Stimulated activated CD4-positive, alpha-beta T cell treated with anti-CD3 and anti-CD28 coated beads, Interleukin-1b, Interleukin-23, amount 100 ng/mL, for 1 hour (primary cell): ENCODE data around the gene DHX29.
"Not testable (repeated sequence)": the region's sequence is repeated elsewhere in the genome, so short reads cannot be mapped to it uniquely, and the experiment has no call there.

Experiments
- DNase-seq, 2 donors: peaks; one replicate each; pipeline ENCODE4 v3.0.0-alpha.2; 2020; ENCODE audit warnings: low read depth in 2 of 2

The DHX29 gene, protein sequence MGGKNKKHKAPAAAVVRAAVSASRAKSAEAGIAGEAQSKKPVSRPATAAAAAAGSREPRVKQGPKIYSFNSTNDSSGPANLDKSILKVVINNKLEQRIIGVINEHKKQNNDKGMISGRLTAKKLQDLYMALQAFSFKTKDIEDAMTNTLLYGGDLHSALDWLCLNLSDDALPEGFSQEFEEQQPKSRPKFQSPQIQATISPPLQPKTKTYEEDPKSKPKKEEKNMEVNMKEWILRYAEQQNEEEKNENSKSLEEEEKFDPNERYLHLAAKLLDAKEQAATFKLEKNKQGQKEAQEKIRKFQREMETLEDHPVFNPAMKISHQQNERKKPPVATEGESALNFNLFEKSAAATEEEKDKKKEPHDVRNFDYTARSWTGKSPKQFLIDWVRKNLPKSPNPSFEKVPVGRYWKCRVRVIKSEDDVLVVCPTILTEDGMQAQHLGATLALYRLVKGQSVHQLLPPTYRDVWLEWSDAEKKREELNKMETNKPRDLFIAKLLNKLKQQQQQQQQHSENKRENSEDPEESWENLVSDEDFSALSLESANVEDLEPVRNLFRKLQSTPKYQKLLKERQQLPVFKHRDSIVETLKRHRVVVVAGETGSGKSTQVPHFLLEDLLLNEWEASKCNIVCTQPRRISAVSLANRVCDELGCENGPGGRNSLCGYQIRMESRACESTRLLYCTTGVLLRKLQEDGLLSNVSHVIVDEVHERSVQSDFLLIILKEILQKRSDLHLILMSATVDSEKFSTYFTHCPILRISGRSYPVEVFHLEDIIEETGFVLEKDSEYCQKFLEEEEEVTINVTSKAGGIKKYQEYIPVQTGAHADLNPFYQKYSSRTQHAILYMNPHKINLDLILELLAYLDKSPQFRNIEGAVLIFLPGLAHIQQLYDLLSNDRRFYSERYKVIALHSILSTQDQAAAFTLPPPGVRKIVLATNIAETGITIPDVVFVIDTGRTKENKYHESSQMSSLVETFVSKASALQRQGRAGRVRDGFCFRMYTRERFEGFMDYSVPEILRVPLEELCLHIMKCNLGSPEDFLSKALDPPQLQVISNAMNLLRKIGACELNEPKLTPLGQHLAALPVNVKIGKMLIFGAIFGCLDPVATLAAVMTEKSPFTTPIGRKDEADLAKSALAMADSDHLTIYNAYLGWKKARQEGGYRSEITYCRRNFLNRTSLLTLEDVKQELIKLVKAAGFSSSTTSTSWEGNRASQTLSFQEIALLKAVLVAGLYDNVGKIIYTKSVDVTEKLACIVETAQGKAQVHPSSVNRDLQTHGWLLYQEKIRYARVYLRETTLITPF (N-terminal part only)

DNA sequence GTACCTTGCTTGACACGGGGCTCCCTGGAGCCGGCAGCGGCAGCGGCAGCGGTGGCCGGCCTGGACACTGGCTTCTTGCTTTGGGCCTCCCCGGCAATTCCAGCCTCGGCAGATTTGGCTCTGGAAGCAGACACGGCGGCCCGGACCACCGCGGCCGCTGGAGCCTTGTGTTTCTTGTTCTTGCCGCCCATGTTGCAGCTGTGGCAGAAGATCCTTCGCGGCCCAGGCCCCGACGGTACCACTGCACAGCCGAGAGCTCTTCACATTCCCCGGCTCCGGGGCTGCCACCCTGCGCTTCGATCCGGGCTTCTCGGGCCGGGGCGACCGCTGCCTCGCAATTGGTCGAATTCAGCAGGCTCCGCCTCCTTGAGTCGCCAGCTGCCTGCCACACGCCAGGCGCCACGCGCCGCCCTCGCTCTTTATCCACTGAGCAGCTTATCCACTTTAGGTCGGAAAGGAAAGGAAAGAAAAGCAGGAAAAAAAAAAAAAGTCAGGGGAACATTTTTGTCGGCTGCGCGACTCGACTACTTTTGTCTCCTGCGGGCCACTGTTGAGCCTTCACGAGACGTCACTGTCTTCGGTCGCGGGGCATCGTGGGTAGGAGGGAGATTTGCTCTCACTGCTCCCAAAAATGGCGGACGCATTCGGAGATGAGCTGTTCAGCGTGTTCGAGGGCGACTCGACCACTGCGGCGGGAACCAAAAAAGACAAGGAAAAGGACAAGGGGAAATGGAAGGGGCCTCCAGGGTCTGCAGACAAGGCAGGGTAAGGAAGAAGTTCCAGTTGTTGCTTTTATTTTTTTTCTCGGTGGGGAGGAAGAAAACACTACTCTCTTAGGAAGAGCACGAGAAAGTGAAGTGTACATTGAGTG lies at the start of gene DHX29, which contains the start of gene MTREX:
Gene DHX29 (minus strand): TSS at position 312 of the 871 bp plus-strand sequence. CDS start 121 bp downstream, at position 191.
Gene MTREX (plus strand): TSS at position 607 of the 871 bp plus-strand sequence. CDS start 25 bp downstream, at position 632.
- peak; percentile 56 to 70 for DNase-seq

DNA sequence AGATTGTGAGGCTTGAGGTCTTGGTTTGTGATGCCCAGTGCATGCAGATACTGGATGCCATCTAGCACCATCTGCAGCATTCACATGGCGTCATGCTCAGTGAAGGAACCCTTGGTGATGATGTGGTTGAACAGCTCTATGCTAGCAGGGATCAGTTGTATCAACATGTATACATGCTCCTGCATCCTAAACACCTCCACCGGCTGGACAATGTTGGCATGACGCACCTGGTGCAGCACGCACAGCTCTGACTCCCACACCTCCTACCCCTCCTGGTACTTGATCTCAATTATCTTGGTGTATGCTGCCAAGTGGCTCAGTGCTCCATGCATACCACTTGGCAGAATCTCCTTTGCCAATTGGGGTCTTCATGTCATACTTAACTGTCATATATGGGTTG lies 49.4 kb upstream of the DHX29 start:
- no peak for DNase-seq

DNA sequence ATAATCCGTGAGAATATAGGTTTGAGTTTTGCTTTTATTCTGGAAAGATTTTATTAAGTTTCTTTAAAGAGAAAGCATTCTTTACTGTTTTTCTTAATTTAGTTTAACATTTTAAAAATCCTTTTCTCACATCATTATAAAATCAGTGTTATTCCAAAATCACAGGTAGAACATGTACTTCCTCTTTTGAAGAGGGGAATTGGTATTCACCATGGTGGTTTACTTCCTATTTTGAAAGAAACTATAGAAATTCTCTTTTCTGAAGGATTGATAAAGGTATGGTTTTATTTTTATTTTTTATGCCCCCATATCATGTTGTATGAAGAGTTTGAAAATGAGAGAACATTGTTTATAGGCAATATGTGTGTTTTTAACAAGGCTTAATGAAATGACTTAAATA lies 43.3 kb upstream of the DHX29 start:
- DNase-seq = no peak

DNA sequence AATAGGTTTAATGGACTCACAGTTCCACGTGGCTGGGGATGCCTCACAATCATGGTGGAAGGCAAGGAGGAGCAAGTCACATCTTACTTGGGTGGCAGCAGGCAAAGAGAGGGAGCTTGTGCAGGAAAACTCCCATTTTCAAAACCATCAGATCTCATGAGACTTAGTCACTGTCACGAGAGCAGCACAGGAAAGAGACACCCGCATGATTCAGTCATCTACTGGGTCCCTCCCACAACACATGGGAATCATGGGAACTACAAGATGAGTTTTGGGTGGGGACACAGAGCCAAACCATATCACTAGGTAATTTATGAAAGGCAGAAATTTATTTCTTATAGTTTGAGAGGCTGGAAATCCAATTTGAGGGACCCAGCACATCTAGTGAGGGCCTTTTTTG lies 40.3 kb upstream of the DHX29 start:
- no peak for DNase-seq

DNA sequence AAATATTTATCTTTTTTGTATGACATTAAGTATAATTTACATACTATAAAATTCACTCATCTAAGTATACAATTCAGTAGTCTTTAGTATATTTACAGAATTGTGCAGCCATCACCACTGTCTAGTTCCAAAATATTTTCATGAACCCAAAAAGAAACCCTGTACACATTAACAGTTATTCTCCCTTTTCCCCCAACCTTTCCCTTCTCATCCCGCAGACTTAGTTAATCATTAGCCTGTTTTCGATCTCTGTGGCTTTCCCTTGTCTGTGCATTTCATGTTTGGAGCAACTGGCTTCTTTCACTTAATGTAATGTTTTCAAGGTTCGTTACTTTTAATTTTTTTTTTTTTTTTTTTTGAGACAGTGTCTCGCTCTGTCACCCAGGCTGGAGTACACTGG lies 37.8 kb upstream of the DHX29 start:
- no peak for DNase-seq

DNA sequence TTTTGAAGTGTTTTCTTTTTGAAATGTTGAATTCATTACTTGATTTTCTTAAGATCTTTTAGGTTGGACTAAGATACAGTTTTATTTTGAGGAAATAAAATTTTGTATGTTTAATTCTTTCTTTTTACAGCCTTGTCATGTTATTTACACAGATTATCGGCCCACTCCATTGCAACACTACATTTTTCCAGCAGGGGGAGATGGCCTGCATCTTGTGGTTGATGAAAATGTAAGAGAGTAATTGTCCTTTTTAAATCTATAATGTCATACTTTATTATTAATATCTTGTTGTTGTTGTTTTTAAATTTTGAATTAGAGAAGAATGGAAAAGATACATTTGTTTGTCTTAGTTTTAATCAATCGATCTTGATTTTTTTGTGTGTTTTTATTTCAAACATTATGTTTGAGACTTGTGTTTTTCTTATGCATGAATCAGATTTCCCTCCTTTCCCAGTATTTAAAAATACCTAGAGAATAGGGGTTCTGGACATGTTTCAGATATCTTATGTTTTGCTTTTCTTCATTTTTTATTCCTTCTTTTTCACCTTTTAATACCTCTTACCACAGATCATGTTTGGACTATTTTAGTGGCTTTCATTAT lies 37.0 kb upstream of the DHX29 start:
- DNase-seq = peak; percentile 18 to 50

DNA sequence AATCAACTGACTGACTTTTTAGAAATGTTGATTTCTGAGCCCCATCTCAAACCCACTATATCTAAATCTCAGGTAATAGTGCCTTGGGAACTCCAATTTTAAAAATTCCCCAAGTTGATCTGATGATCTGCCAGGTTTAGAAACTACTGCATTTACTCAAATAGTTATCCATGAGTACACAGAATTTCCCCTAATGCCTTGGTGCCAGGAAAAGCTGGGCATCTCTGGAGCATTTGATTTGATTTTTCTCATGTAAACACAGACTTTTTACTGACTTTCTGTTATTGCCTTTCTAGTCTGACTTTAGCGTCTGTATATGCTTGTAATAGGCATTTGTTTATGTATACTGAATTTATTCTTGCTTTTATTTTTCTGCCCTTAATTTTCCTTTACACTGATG lies 36.1 kb upstream of the DHX29 start:
- no peak for DNase-seq

DNA sequence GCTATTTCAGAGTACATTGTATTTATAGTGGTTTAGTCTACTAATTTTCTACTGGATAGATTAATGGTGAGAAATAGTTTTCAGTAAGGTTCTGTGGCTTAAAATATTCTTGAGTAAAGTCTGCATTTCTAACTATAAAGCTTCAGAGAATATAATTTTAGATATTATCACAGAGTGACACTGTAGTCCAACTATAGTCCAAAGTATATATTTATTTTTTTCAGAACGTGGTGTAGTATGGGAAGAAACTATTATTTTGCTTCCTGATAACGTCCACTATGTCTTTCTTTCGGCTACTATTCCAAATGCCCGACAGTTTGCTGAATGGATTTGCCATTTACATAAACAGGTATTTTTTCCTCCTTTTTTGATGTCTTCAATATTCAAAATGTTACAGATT lies 35.6 kb upstream of the DHX29 start:
- no peak for DNase-seq

DNA sequence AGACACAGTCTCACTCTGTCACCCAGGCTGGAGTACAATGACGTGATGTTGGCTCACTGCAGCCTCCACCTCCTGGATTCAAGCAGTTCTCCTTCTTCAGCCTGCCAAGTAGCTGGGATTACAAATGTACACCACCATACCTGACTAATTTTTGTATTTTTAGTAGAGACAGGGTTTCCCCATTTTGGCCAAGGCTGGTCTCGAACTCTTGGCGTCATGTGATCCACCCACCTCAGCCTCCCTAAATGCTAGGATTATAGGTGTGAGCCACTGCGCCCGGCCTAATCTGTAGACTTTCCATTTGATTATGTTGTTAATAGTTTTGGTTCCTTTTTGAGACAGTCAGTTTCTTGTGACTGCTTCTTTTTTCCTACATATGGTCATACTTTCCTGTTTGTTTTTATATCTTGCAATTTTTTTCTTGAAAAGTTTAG lies 31.3 kb upstream of the DHX29 start:
- peak in 1 of 2 donors; percentile 18 for DNase-seq

DNA sequence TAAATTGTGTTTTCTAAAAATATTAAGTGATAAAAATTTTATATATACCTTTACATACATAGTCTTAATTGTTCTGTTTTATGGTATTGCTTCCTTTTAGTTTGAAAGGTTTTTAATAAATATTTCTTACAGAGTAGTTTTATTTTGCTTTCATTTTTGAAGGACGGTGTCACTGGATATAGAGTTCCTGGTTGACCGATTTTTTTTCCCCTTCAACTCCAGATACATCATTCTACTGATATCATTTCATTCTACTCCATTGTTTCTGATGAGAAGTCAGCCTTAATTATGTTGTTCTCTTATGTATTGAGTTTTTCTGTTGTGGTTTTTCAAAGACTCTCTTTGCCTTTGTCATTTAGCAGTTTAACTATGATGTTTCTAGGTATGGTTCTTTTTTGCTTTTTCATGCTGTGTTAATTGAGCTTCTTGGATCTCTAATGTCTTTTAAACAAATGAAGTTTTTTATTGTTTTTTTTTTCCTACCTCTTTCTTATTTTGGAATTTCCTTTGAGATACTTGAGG lies 30.7 kb upstream of the DHX29 start:
- no peak for DNase-seq

DNA sequence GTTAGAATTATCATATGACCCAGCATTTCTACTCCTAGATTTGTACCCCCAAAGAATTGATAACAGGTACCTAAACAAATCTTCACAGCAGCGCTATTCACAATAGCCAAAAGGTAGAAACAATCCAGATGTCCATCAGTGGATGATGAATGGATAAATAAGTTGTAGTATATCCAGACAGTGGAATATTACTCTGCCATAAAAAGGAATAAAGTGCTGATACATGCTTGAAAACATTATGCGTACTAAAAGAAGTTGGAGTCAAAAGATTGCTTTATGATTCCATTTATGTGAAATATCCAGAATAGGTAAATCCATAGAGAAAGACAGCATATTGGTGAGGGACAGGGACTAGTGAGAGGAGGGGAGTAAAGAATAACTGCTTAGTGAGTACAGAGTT lies 26.3 kb upstream of the DHX29 start:
- no peak for DNase-seq

DNA sequence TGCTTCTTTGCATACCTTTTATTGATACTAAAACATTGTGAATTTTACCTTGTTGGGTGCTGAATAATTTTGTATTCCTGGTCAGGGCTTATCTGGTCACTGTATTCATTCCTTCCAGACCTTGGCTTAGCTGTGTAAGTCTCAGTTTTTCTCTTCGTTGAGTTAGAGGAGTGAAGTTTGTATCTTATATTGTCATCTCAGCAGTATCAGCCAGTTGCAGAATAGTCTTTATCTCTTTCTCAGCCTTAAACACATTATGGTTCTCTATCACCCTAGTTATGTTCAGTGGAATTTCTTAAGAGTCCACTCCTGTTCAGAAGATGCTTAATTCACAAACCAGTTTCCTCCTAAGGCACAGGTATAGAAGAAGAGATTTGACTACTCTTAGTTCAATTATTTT lies 25.5 kb upstream of the DHX29 start:
- no peak for DNase-seq

DNA sequence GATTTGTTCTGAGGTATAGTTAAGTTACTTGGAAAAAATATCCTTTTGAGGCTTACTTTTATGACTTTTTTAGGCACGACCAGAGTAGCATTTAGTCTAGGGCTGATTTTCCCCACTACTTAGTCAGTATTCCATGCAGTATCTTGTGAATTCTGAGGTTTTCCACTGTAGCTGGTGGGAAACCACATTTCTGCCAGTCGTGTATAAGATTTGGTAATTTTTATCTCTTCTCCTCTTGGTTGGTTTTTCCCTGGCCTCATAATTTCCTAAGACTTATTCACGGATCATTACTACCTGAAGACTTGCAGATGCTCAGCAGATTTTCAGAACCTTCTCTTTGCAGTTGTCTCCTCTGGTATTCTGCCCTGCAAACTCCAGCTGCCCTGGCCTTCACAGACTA lies 23.8 kb upstream of the DHX29 start:
- DNase-seq = no peak

DNA sequence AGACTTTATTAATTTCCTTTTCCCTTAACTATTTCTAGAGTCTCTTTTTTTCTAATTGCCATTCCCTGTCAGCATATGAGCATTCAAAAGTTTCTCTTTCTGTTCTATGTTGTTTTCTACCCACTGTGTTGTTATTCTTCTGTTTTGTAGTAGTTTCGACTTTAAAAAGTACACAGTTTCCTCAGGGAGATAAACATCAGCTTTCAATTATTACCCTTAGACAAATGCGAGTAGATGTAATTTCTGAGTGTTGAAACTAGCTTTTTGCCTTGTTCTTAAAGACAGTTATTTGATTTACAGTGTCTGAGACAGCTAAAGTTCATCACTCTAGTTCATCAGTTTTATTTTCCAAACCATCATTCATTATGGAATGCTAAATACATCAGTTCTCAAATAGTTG lies 19.8 kb upstream of the DHX29 start:
- no peak for DNase-seq

DNA sequence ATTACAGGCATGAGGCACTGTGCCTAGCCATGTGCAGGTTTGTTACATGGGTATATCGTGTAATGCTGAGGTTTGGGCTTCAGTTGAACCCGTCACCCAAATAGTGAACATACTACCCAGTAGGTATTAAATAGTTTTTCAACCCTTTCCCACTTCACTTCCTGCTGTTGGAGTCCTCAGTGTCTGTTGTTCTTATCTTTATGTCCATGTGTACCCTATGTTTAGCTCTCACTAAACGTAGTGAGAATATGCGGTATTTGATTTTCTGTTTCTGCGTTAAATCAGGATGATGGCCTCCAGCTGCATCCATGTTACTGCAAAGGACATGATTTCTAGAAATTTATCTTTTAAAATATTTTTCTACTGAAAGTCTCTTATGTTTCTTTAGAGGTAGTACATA lies 18.1 kb upstream of the DHX29 start:
- no peak for DNase-seq

DNA sequence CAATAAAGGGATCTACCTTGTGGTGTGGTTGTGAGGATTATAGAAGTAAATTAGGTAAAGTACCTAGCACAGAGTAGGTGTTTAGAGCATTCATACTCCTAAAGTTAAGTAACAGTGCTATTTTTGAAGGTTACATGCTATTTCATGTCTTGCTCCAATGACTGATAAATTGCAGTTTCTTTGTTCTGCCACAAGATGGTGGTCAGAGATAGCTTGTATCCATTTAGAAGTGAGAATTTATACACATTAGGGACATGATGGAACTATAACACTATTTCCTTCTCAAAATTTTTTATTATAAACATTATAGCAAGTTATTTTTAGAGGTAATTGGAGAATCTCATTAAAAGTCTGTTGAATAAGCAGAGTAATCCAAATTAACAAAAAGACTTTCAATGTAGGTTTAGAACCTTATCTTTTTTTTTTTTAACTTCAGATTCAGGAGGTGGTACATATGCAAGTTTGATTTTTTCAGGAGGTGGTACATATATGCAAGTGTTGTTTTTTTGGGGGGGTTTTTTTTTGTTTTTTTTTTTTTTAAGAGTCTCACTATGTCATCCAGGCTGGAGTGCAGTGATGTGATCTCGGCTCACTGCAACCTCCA lies 17.4 kb upstream of the DHX29 start:
- DNase-seq = no peak

DNA sequence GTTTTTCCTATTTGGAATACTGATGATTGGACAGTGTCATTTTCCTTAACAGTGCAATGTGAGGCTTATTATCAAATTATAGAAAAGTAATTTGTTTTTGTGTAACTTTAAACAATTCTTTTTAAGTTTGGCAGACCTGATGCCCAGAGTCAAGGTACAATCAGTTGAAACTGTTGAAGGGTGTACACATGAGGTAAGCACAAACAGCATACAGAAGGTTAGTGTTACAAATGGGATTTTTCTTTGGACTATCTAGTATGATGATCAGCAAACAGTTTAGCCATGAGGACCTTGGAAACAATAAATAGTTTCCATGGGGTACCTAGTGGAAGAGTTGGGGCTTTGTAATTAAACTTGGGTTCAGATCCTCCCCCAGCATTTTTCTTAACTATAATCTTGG lies 16.5 kb upstream of the DHX29 start:
- no peak for DNase-seq

DNA sequence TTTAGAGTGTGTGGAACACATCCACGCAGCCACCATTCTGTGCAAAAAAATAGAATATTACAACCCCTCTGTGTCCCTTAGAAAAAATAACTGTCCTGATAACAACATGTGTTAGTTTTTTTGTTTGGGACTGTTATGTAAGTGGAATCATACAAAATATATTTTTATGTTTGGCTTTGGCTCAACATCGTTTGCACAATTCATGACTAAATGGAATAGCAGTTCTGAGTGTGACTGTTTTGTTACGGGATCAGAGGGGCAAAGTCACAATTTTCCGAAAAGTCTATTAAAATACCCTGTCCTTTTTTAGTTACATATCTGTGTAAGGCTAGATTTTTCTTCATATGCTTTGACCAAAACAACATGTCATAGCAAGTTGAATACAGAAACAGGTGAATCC lies 13.1 kb upstream of the DHX29 start:
- DNase-seq = no peak

DNA sequence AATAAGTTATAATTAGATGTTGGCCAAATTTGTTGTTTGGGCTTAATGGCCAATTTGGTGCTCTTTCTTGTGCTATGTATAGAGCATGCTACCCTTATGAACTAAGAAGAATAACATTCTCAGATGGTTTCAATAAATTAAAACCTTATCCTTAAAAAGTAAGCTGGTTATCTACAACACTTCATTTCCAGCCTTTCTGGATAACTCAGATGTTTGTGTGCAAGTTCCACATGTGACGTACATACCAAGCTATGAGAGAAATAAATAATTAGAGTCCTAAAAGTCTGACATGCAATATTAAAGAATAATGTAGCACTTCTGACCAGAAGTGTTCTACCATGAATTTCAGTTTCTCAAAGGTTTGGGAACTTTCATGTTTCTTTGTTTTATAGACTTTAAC lies 12.0 kb upstream of the DHX29 start:
- no peak for DNase-seq

DNA sequence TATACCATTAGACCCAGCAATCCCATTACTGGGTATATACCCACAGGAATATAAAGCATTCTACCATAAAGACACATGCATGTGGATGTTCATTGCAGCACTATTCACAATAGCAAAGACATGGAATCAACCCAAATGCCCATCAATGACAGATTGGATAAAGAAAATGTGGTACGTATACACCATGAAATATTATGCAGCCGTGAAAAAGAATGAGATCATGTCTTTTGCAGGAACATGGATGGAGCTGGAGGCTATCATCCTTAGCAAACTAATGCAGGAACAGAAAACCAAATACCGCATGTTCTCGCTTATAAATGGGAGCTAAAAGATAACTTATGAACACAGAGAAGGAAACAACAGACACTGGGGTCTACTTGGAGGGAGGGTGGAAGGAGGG lies 10.7 kb upstream of the DHX29 start:
- DNase-seq = not testable (repeated sequence)
